IPS-NIHi7 (cell line): Measurements from ENCODE around the gene OR2M3.
"Not testable (repeated sequence)": the region's sequence is repeated elsewhere in the genome, so short reads cannot be mapped to it uniquely, and the experiment has no call there.

Experiments
- DNase-seq: peaks from one replicate; pipeline ENCODE4 v3.0.0; 2012; ENCODE audit warnings: mixed read lengths; ENCODE audit errors: extremely low spot score

Gene OR2M3

GRCh38 chr1:248196965-248197364 is at the start of gene OR2M3:
Gene OR2M3 (plus strand): TSS chr1:248197265. CDS start chr1:248203068, 5,803 bp downstream.
- DNase-seq, result no peak

GRCh38 chr1:248152056-248152827 is 44.8 kb upstream of the OR2M3 start:
- no peak for DNase-seq

GRCh38 chr1:248155927-248156326 is 41.1 kb upstream of the OR2M3 start:
- DNase-seq, result no peak

GRCh38 chr1:248158758-248159157 is 38.3 kb upstream of the OR2M3 start:
- no peak for DNase-seq

- DNase-seq, result no peak
These were observed 33.0 kb upstream of the OR2M3 start for GRCh38 chr1:248164031-248164430.

GRCh38 chr1:248165186-248165585 is 31.9 kb upstream of the OR2M3 start:
- no peak for DNase-seq

- DNase-seq, result no peak
These were observed 22.5 kb upstream of the OR2M3 start, which contains the start of gene OR2M2 for GRCh38 chr1:248174521-248174920. Gene OR2M2 (plus strand): TSS chr1:248174821. CDS start chr1:248179986, 5,165 bp downstream.

GRCh38 chr1:248183996-248184395 is 13.1 kb upstream of the OR2M3 start:
- DNase-seq, result no peak

- no peak for DNase-seq
These were observed 9.7 kb upstream of the OR2M3 start for GRCh38 chr1:248187363-248187762.

- DNase-seq, result no peak
These were observed 8.0 kb upstream of the OR2M3 start for GRCh38 chr1:248189026-248189425.

- no peak for DNase-seq
These were observed 2.9 kb upstream of the OR2M3 start for GRCh38 chr1:248194117-248194516.

GRCh38 chr1:248215880-248216279 is 18.8 kb downstream of the OR2M3 start:
- DNase-seq, result no peak

- no peak for DNase-seq
These were observed 28.5 kb downstream of the OR2M3 start for GRCh38 chr1:248225537-248225936.

GRCh38 chr1:248229360-248229908 is 32.4 kb downstream of the OR2M3 start:
- no peak for DNase-seq

- DNase-seq, result no peak
These were observed 34.1 kb downstream of the OR2M3 start, which contains the start of gene OR2M4 for GRCh38 chr1:248231117-248231516. Gene OR2M4 (plus strand): TSS chr1:248231417. CDS start chr1:248238929, 7,512 bp downstream.

GRCh38 chr1:248239478-248239877 is 42.4 kb downstream of the OR2M3 start:
- DNase-seq, result no peak

- peak; percentile 31 for DNase-seq
These were observed 46.1 kb downstream of the OR2M3 start for GRCh38 chr1:248243204-248243603.

GRCh38 chr1:248259309-248259708 is 62.2 kb downstream of the OR2M3 start:
- DNase-seq, result not testable (repeated sequence)
